Osteocyte (in vitro differentiated cells): ENCODE measurements around the gene DUSP11. TPM values are rescaled to one million over a fixed set of nuclear protein-coding genes. Genes with fewer than 3 reads are reported as not detected.

Experiments used
- DNase-seq: peaks from one replicate; pipeline ENCODE4 v3.0.0; 2021; ENCODE audit warnings: mixed read lengths; ENCODE audit not compliant: unreplicated experiment; ENCODE audit errors: extremely low spot score
- H3K27ac Mint-ChIP-seq: one replicate; pipeline ENCODE4 v1.8.0; 2021; ENCODE audit warnings: mild to moderate bottlenecking, mixed read lengths; ENCODE audit not compliant: unreplicated experiment
- H3K27me3 Mint-ChIP-seq: one replicate; pipeline ENCODE4 v1.8.0; 2021; ENCODE audit warnings: mixed read lengths; ENCODE audit not compliant: unreplicated experiment
- H3K36me3 Mint-ChIP-seq: one replicate; pipeline ENCODE4 v1.8.0; 2021; ENCODE audit warnings: mixed read lengths; ENCODE audit not compliant: unreplicated experiment
- H3K4me1 Mint-ChIP-seq: one replicate; pipeline ENCODE4 v1.8.0; 2021; ENCODE audit warnings: mixed read lengths; ENCODE audit not compliant: unreplicated experiment
- H3K4me3 Mint-ChIP-seq: one replicate; pipeline ENCODE4 v1.8.0; 2021; ENCODE audit warnings: mild to moderate bottlenecking, moderate library complexity, mixed read lengths; ENCODE audit not compliant: unreplicated experiment
- H3K9me3 Mint-ChIP-seq: one replicate; pipeline ENCODE4 v1.8.0; 2021; ENCODE audit warnings: mixed read lengths; ENCODE audit not compliant: unreplicated experiment
- CTCF ChIP-seq: fragments of 200-600 bp; sonication (generic); IDR thresholded peaks from 2 replicates; pipeline ENCODE4 v1.5.0; 2021; ENCODE audit warnings: antibody characterized with exemption, mild to moderate bottlenecking, moderate library complexity
- total RNA-seq: library from RNA; stranded (reverse); gene quantifications from 2 replicates; pipeline ENCODE4 v1.2.1, GENCODE V29; 2021

Gene DUSP11
- total RNA-seq, 1 donor from 2014 or later, result 24.7 TPM

GRCh38 chr2:73827018-73827417, 47.1 kb upstream of the DUSP11 start:
- peak; percentile 54 for TF ChIP-seq CTCF
- H3K27me3 Mint-ChIP-seq, result peaks cover 11% of the 10 kb centered on the region
- no peak overlapping the region for H3K4me3 Mint-ChIP-seq
- no peak for DNase-seq
- H3K36me3 Mint-ChIP-seq, result peaks cover 2% of the 10 kb centered on the region
- no peaks in the 10 kb centered on the region for H3K9me3 Mint-ChIP-seq
- peaks cover 29% of the 10 kb centered on the region for H3K4me1 Mint-ChIP-seq
- no peak overlapping the region for H3K27ac Mint-ChIP-seq

- peaks cover 28% of the 10 kb centered on the region for H3K27me3 Mint-ChIP-seq
- no peak for DNase-seq
- no peak overlapping the region for H3K4me3 Mint-ChIP-seq
- peaks cover 23% of the 10 kb centered on the region for H3K4me1 Mint-ChIP-seq
- H3K36me3 Mint-ChIP-seq, result no peaks in the 10 kb centered on the region
- no peak for TF ChIP-seq CTCF
- no peak overlapping the region for H3K27ac Mint-ChIP-seq
- no peaks in the 10 kb centered on the region for H3K9me3 Mint-ChIP-seq
These were observed 45.5 kb upstream of the DUSP11 start for GRCh38 chr2:73825408-73825807.

- Mint-ChIP-seq H3K4me1 (peaks cover 13% of the 10 kb centered on the region), H3K9me3 (no peaks in the 10 kb centered on the region), H3K27me3 (peaks cover 36% of the 10 kb centered on the region), H3K4me3 (no peak overlapping the region), H3K36me3 (no peaks in the 10 kb centered on the region), H3K27ac (no peak overlapping the region)
- no peak for DNase-seq
- TF ChIP-seq CTCF, result peak; percentile 89
These were observed 44.1 kb upstream of the DUSP11 start for GRCh38 chr2:73823916-73824523.

- TF ChIP-seq CTCF, result no peak
- no peak for DNase-seq
- no peak overlapping the region for H3K4me3 Mint-ChIP-seq
- H3K27me3 Mint-ChIP-seq, result peaks cover 39% of the 10 kb centered on the region
- H3K36me3 Mint-ChIP-seq, result no peaks in the 10 kb centered on the region
- H3K4me1 Mint-ChIP-seq, result peaks cover 9% of the 10 kb centered on the region
- no peak overlapping the region for H3K27ac Mint-ChIP-seq
- H3K9me3 Mint-ChIP-seq, result no peaks in the 10 kb centered on the region
These were observed 43.5 kb upstream of the DUSP11 start for GRCh38 chr2:73823416-73823815.

- H3K27me3 Mint-ChIP-seq, result peaks cover 42% of the 10 kb centered on the region
These were observed 43.1 kb upstream of the DUSP11 start for GRCh38 chr2:73822991-73823390.

More at GRCh38 chr2:73822991-73823390, 43.1 kb upstream of the DUSP11 start:
- no peak for TF ChIP-seq CTCF
- no peaks in the 10 kb centered on the region for H3K36me3 Mint-ChIP-seq
- H3K4me3 Mint-ChIP-seq, result no peak overlapping the region
- no peak overlapping the region for H3K27ac Mint-ChIP-seq
- no peak for DNase-seq
- H3K9me3 Mint-ChIP-seq, result no peaks in the 10 kb centered on the region
- H3K4me1 Mint-ChIP-seq, result peaks cover 9% of the 10 kb centered on the region
